Upper lobe of right lung (tissue), 1 donor: ENCODE measurements around the gene DTNB. TPM values are rescaled to one million over a fixed set of nuclear protein-coding genes. Genes with fewer than 3 reads are reported as not detected.

Experiments used
- ATAC-seq: fragments of 200-7000 bp; cut with Tn5 transposase; one replicate; pipeline ENCODE4 v1.9.1; 2020; ENCODE audit warnings: mild to moderate bottlenecking, moderate library complexity
- DNase-seq: peaks from one replicate; pipeline ENCODE4 v3.0.0-alpha.2; 2020
- H3K27ac ChIP-seq: fragments of 200-600 bp; one replicate; pipeline ENCODE4 v1.8.0; 2022
- H3K27me3 ChIP-seq: fragments of 200-600 bp; one replicate; pipeline ENCODE4 v1.8.0; 2022; ENCODE audit warnings: mild to moderate bottlenecking
- H3K36me3 ChIP-seq: fragments of 200-600 bp; one replicate; pipeline ENCODE4 v1.8.0; 2022
- H3K4me1 ChIP-seq: fragments of 200-600 bp; one replicate; pipeline ENCODE4 v1.8.0; 2022
- H3K4me3 ChIP-seq: fragments of 200-600 bp; one replicate; pipeline ENCODE4 v1.8.0; 2022; ENCODE audit warnings: mild to moderate bottlenecking
- H3K9me3 ChIP-seq: fragments of 200-600 bp; one replicate; pipeline ENCODE4 v1.8.0; 2022
- intact Hi-C: fragments of 100-400 bp; cut with DNase I; formaldehyde crosslinking; loops from one replicate; pipeline ENCODE4 v1.11.0; 2022
- total RNA-seq: library from RNA; stranded (reverse); fragmentation: NEBNext Ultra II Directional; extraction: Animal tissue kit (Norgen Biotek cat#: 25700); gene quantifications from one replicate; pipeline ENCODE4 v1.2.1, GENCODE V29; 2021
- TF ChIP-seq, protein P1 (sequence below): fragments of 200-600 bp; IDR thresholded peaks from one replicate; pipeline ENCODE4 v1.8.0; 2022; ENCODE audit warnings: antibody characterized with exemption
- donor health status: DM: no; HTN: yes; CAD: no; lungs with severe emphysema.

Gene DTNB
- total RNA-seq, 1 donor from 2014 or later: 18.1 TPM

DNA sequence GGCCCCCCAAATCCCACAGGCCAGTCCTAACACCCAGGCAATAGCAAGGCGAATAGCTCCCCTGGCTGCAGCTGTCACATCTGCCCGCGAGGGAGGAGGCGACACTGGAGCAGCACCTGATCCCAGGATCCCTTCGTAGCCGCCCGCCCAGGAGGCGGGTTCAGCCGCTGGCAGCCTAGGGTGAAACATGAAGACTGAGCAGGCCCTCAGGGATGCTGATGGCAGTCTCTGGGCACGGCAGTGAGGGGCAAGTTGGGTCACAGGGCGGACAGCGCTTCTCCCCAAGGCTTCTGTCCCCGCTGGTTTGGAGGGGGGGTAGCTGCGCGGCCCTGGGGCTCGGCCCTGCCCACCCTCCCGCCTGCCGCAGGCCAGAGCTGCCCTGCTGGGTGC is 333.6 kb downstream of the DTNB start:
- ATAC-seq (no peak), DNase-seq (no peak)
- no peaks in the 10 kb centered on the region for H3K27me3 ChIP-seq
- intact Hi-C loops: no loop called here
- H3K9me3 ChIP-seq: no peaks in the 10 kb centered on the region
- no peaks in the 10 kb centered on the region for H3K36me3 ChIP-seq
- H3K4me1 ChIP-seq: peaks cover 19% of the 10 kb centered on the region
- TF ChIP-seq, protein P1, sequence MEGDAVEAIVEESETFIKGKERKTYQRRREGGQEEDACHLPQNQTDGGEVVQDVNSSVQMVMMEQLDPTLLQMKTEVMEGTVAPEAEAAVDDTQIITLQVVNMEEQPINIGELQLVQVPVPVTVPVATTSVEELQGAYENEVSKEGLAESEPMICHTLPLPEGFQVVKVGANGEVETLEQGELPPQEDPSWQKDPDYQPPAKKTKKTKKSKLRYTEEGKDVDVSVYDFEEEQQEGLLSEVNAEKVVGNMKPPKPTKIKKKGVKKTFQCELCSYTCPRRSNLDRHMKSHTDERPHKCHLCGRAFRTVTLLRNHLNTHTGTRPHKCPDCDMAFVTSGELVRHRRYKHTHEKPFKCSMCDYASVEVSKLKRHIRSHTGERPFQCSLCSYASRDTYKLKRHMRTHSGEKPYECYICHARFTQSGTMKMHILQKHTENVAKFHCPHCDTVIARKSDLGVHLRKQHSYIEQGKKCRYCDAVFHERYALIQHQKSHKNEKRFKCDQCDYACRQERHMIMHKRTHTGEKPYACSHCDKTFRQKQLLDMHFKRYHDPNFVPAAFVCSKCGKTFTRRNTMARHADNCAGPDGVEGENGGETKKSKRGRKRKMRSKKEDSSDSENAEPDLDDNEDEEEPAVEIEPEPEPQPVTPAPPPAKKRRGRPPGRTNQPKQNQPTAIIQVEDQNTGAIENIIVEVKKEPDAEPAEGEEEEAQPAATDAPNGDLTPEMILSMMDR: no peak
- H3K27ac ChIP-seq: peak overlapping the region; percentile 47
- peak overlapping the region; percentile 70 for H3K4me3 ChIP-seq

DNA sequence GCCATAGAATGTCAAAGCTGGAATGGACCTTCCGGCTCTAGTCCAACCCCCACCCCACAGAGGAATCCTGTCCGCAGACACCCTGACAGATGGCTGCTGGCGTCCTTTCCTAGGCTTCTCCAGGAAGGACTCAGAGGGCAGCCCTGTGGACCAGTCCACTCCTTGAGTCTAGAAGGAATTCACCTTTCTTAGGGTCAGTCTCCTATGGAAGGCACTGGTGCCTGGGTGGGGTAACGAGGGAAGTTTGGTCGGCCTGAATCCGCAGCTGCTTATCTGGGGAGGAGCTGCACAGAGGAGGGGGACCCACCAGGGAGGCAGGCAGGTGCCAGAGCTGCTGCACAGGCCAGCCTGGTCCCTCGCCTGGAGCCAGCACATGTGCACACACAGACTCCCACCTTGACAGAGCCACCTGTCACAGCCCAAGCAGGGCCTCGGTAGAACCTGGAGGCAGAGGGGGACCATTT is 334.1 kb downstream of the DTNB start:
- H3K27me3 ChIP-seq: no peaks in the 10 kb centered on the region
- H3K27ac ChIP-seq: no peak overlapping the region
- intact Hi-C loops: no loop called here
- H3K4me3 ChIP-seq: no peak overlapping the region
- H3K36me3 ChIP-seq: no peaks in the 10 kb centered on the region
- peaks cover 19% of the 10 kb centered on the region for H3K4me1 ChIP-seq
- TF ChIP-seq, protein P1: no peak
- ATAC-seq: no peak
- no peaks in the 10 kb centered on the region for H3K9me3 ChIP-seq
- no peak for DNase-seq

DNA sequence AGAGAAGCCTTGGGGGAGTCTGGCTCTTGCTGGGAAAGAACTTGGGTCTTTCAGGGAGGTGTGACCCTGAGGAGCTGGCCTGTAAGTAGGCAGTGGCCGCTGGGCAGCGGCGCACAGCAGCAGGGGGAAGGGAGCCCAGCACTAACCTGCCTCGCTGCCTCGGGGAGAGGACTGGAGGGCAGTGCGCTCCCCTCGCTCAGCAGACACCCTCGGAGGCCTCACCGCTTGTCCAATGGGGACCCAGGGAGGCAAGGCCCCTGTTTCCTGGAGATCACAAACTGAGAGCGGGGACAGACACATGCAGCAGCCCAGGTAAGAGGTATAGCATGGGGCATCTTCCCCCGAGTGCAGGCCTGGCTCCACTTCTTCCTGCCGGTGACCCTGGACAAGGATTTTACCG is 335.0 kb downstream of the DTNB start:
- no peaks in the 10 kb centered on the region for H3K9me3 ChIP-seq
- peaks cover 19% of the 10 kb centered on the region for H3K4me1 ChIP-seq
- H3K27me3 ChIP-seq: no peaks in the 10 kb centered on the region
- DNase-seq (no peak), ATAC-seq (no peak)
- no peaks in the 10 kb centered on the region for H3K36me3 ChIP-seq
- no peak overlapping the region for H3K4me3 ChIP-seq
- no peak overlapping the region for H3K27ac ChIP-seq
- intact Hi-C loops: no loop called here
- TF ChIP-seq, protein P1: no peak

DNA sequence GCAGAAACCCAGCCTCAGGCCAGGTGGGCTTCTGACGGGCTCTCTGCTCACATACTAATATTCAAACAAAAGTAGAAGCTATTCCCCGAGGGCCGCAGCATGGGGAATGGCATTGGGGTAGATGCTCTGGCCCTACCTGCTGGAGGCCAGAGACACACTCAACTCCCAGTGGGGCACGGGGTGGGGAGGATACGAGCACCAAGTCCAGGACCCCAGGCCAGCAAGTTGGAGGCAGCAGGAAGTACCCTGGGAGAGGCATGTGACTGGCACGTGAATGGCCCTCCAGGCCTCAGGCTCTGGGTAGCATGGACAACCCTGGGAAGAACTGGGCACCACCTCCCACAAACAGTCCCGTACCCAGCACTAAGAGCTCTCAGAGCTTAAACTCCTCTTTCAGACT is 335.5 kb downstream of the DTNB start:
- intact Hi-C loops: no loop called here
- DNase-seq: no peak
- no peak overlapping the region for H3K27ac ChIP-seq

DNA sequence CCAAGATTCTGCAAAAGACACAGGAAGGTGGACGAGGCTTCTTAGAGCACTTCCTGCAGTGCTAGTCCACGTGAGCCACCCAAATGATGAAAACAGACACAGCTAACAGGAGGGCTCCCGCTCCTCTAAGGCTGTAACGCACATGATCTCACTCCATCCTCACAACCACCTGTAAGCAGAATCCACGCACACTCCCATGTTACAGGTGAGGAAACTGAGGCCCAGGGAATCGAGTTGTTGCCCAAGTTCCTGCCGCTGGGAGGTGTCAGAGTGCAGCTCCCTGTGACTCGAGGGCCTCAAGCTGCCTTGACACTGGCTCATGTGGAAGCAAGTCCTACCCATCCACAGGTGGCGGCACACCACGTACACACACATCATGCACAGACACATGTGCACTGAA is 336.1 kb downstream of the DTNB start:
- DNase-seq (no peak), ATAC-seq (no peak)
- Histone ChIP-seq H3K36me3 (no peaks in the 10 kb centered on the region), H3K4me1 (peaks cover 15% of the 10 kb centered on the region), H3K4me3 (no peak overlapping the region), H3K9me3 (no peaks in the 10 kb centered on the region), H3K27ac (no peak overlapping the region), H3K27me3 (no peaks in the 10 kb centered on the region)
- TF ChIP-seq, protein P1: no peak
- intact Hi-C loops: no loop called here

More for the DNA sequence above, 335.5 kb downstream of the DTNB start:
- TF ChIP-seq, protein P1: no peak
- Histone ChIP-seq H3K9me3 (no peaks in the 10 kb centered on the region), H3K27me3 (no peaks in the 10 kb centered on the region), H3K4me3 (no peak overlapping the region), H3K36me3 (no peaks in the 10 kb centered on the region), H3K4me1 (peaks cover 19% of the 10 kb centered on the region)
- ATAC-seq: no peak

DNA sequence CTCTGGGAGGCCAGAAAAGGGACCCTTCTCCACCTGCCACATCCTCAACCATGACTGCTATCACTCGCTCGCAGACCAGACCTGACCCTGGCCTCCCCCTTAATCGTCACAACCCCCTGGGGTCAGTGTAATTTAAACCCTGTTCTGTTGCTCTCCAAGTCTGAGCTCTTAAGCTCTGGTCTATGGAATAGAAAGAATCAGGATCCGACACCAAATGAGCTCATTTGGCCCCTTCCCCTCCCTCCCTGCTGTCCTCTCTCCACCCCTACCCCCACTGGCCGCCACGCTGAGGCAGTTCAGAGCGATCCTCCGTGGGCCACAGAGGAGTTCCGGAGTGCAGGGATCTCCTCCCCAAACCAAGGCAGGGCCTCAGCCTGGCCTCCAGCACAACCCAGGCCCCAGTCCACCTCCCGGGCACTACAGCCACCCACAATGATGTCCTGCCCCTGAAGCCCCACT is 337.0 kb downstream of the DTNB start:
- H3K27ac ChIP-seq: no peak overlapping the region
- H3K27me3 ChIP-seq: no peaks in the 10 kb centered on the region
- no peaks in the 10 kb centered on the region for H3K9me3 ChIP-seq
- TF ChIP-seq, protein P1: no peak
- peaks cover 15% of the 10 kb centered on the region for H3K4me1 ChIP-seq
- H3K36me3 ChIP-seq: no peaks in the 10 kb centered on the region
- ATAC-seq: no peak
- no peak for DNase-seq
- H3K4me3 ChIP-seq: no peak overlapping the region
- intact Hi-C loops: no loop called here
